ENCODE data around the gene SIGLEC12. TPM values are rescaled to one million over a fixed set of nuclear protein-coding genes. Genes with fewer than 3 reads are reported as not detected.

The SIGLEC12 gene
- total and polyA plus RNA-seq, 2 donors (not counting 3 experiments of a cell fraction or from before 2014, with no cell fraction given): not detected

- dilution Hi-C loops (cut with MboI; ENCODE audit: extremely low pct_ligation_motif_present, low sequenced_read_pairs): no loop called here
- H3K4me3 ChIP-seq (replicated peaks in 1 of 3; ENCODE audit: insufficient read depth in 1 of 3, low read depth in 1 of 3, low read length in 3 of 3): no peak overlapping the region
Observed at GRCh38 chr19:51448411-51449016, 53.1 kb downstream of the SIGLEC12 start.

More at GRCh38 chr19:51448411-51449016, 53.1 kb downstream of the SIGLEC12 start:
- Histone ChIP-seq H3K36me3 (ENCODE audit: control insufficient read depth in 2 of 2, extremely low read depth in 1 of 2, insufficient read depth in 2 of 2, low read length in 2 of 2) (no peaks in the 10 kb centered on the region), H3K4me1 (ENCODE audit: control insufficient read depth, extremely low read depth, insufficient read depth, low read length) (no peaks in the 10 kb centered on the region), H3K9me1 (replicated peaks; ENCODE audit: control insufficient read depth, extremely low read depth, insufficient read depth, low read length) (no peaks in the 10 kb centered on the region), H4K20me1 (replicated peaks; ENCODE audit: control insufficient read depth, extremely low read depth, insufficient read depth, low read length) (no peaks in the 10 kb centered on the region), H3K79me2 (ENCODE audit: control insufficient read depth, insufficient read depth, low read length) (no peaks in the 10 kb centered on the region), H2AFZ (ENCODE audit: low read depth, low read length) (no peak overlapping the region), H3K9ac (replicated peaks; ENCODE audit: extremely low read depth, insufficient read depth, low read length) (no peak overlapping the region), H3K27ac (ENCODE audit: insufficient read depth, low read depth, low read length) (no peak overlapping the region), H3K4me2 (ENCODE audit: insufficient read depth, low read length) (no peak overlapping the region), H3K9me3 (replicated peaks; ENCODE audit: control insufficient read depth, insufficient read depth, low read length) (no peaks in the 10 kb centered on the region), H3K27me3 (ENCODE audit: control insufficient read depth in 2 of 2, insufficient read depth in 2 of 2, low read length in 2 of 2) (no peaks in the 10 kb centered on the region)
- DNase-seq (ENCODE audit: low read depth, low spot score) (no peak), FAIRE-seq (no peak)
- BruUV-seq (replicated peaks): no TSS peak
- no peak for TF ChIP-seq GATA2 (IDR thresholded peaks at IDR 0.05; ENCODE audit: insufficient read depth, insufficient read length, low read depth, low read length)
- TF ChIP-seq MAX (IDR thresholded peaks at IDR 0.05; ENCODE audit: insufficient read depth, insufficient read length): no peak
- no peak for TF ChIP-seq FOS (IDR thresholded peaks at IDR 0.05; ENCODE audit: borderline replicate concordance, insufficient read depth, low read length)
- no peak for TF ChIP-seq POLR2AphosphoS5 (IDR thresholded peaks at IDR 0.05; ENCODE audit: insufficient read depth, low read depth, low read length)
- TF ChIP-seq POLR2A (IDR thresholded peaks at IDR 0.05; ENCODE audit: low read depth, low read length): no peak
- no peak for TF ChIP-seq CTCF (IDR thresholded peaks at IDR 0.05; ENCODE audit: extremely low read depth in 1 of 2, insufficient read depth in 1 of 2, low read depth in 1 of 2, low read length in 2 of 2)
- TF ChIP-seq JUN (IDR thresholded peaks at IDR 0.05; ENCODE audit: borderline replicate concordance, insufficient read depth, insufficient read length, low read depth): no peak
- TF ChIP-seq MYC (IDR thresholded peaks at IDR 0.05; ENCODE audit: low read depth, low read length): no peak
- no peak for TF ChIP-seq EZH2 (IDR thresholded peaks at IDR 0.05; ENCODE audit: borderline replicate concordance, low read depth, low read length, severe bottlenecking)
- intact Hi-C loops (cut with micrococcal nuclease): no loop called here
- POLR2A ChIA-PET: no interaction called here
- CTCF ChIA-PET: interaction anchor here (1.1 kb wide), 1 partner anchor 208 kb away, joined by 3 read pairs; no protein-coding TSS in a partner anchor
